GM18499 (cell line): ENCODE measurements around the gene EPS8.

Experiments
- ATAC-seq: cut with Tn5 transposase; IDR thresholded peaks from one replicate; pipeline ENCODE4 v1.9.1; 2021; ENCODE audit warnings: moderate number of reproducible peaks; ENCODE audit not compliant: insufficient read depth, unreplicated experiment

The EPS8 gene

GRCh38 chr12:15726027-15726877, 62.9 kb downstream of the EPS8 start:
- ATAC-seq = no peak

- no peak for ATAC-seq
These were observed 66.2 kb downstream of the EPS8 start for GRCh38 chr12:15722951-15723350.

- no peak for ATAC-seq
These were observed 67.7 kb downstream of the EPS8 start for GRCh38 chr12:15721316-15722115.

GRCh38 chr12:15720295-15720694, 68.9 kb downstream of the EPS8 start:
- ATAC-seq = no peak

GRCh38 chr12:15719230-15719629, 70.0 kb downstream of the EPS8 start:
- no peak for ATAC-seq

GRCh38 chr12:15717940-15718567, 71.1 kb downstream of the EPS8 start:
- ATAC-seq = no peak

- no peak for ATAC-seq
These were observed 72.6 kb downstream of the EPS8 start for GRCh38 chr12:15716581-15716980.

- ATAC-seq = no peak
These were observed 74.9 kb downstream of the EPS8 start for GRCh38 chr12:15714256-15714655.

GRCh38 chr12:15712823-15713660, 76.1 kb downstream of the EPS8 start:
- no peak for ATAC-seq

GRCh38 chr12:15712160-15712559, 77.0 kb downstream of the EPS8 start:
- no peak for ATAC-seq

GRCh38 chr12:15710860-15711510, 78.2 kb downstream of the EPS8 start:
- ATAC-seq = no peak

- no peak for ATAC-seq
These were observed 79.6 kb downstream of the EPS8 start for GRCh38 chr12:15709551-15709950.

- ATAC-seq = no peak
These were observed 80.7 kb downstream of the EPS8 start for GRCh38 chr12:15708396-15709076.

- ATAC-seq = no peak
These were observed 81.5 kb downstream of the EPS8 start for GRCh38 chr12:15707516-15708199.

- no peak for ATAC-seq
These were observed 83.0 kb downstream of the EPS8 start for GRCh38 chr12:15706010-15706676.

GRCh38 chr12:15705606-15706005, 83.6 kb downstream of the EPS8 start:
- no peak for ATAC-seq

GRCh38 chr12:15702276-15702675, 86.9 kb downstream of the EPS8 start:
- no peak for ATAC-seq

- no peak for ATAC-seq
These were observed 87.5 kb downstream of the EPS8 start for GRCh38 chr12:15701631-15702156.
